ENCODE data around the gene DUSP7.

DUSP7 gene

GRCh38 chr3:52086461-52086860, 30.1 kb upstream of the DUSP7 start:
- no peak for DNase-seq (ENCODE audit: low read depth)

- DNase-seq (ENCODE audit: low read depth): no peak
Observed at GRCh38 chr3:52085681-52086282, 29.4 kb upstream of the DUSP7 start.

GRCh38 chr3:52084954-52085680, 28.7 kb upstream of the DUSP7 start:
- no peak for DNase-seq (ENCODE audit: low read depth)

DNA sequence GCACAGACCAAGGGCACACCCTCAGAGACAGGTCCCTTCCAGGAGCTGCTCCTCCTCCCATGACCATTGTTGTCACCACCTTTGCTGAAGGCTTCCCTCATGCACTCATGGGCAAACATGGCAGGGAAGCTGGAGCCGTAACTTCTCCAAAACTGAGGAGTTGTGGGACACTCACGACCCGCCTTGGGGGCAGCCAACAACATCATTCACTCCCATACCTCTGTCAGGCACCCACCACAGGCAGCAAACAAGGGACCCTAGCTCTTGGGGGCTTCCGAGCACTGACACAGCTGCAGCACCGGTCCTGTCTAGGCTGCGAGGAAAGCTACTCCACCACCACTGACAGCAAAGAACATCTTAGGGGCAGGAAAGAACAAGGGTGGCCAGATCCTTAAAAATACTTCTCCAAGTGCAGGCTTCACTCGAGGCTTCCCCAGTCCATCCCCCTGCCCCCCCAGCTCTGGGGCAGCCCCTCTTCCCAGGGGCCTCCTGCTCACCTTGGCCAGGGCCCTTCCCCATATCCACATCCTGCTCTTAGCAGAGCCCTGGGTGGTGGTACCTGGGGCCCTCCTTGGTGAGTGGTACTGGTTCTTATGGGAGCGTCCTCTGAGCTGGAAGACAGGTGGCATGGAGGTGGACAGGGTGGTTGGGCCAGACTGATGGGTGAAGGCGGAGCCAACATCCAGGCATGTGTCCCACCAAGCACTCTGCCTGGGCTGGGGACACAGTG, 28.0 kb upstream of the DUSP7 start:
- no peak for DNase-seq (ENCODE audit: low read depth)

DNA sequence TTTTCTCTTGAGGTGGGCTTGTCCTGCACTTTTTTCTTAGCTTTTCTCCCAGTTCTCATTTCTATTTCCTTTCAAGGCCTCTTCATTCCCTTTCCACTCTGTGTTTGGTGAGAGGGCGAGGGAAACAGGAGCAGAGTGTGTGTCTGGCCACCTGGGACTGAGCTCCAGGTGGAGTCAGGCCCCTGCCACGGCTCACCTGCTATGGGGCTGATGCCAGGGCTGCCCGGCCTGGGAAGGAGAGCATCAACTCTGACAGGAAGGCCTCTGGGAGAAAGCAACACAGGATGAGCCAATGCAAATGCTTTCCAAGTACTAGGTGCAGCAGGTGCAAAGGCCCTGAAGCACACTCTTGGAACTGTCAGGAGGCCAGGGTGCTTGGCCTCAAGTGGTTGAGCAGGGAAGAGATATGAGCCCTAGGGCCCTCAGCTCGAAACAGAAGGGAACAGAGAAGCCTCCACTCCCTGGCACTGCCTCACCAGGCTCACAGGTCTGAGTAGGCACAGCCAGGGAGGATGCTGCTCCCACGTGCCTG, 27.3 kb upstream of the DUSP7 start:
- no peak for DNase-seq (ENCODE audit: low read depth)

GRCh38 chr3:52082951-52083350, 26.6 kb upstream of the DUSP7 start:
- no peak for DNase-seq (ENCODE audit: low read depth)

DNA sequence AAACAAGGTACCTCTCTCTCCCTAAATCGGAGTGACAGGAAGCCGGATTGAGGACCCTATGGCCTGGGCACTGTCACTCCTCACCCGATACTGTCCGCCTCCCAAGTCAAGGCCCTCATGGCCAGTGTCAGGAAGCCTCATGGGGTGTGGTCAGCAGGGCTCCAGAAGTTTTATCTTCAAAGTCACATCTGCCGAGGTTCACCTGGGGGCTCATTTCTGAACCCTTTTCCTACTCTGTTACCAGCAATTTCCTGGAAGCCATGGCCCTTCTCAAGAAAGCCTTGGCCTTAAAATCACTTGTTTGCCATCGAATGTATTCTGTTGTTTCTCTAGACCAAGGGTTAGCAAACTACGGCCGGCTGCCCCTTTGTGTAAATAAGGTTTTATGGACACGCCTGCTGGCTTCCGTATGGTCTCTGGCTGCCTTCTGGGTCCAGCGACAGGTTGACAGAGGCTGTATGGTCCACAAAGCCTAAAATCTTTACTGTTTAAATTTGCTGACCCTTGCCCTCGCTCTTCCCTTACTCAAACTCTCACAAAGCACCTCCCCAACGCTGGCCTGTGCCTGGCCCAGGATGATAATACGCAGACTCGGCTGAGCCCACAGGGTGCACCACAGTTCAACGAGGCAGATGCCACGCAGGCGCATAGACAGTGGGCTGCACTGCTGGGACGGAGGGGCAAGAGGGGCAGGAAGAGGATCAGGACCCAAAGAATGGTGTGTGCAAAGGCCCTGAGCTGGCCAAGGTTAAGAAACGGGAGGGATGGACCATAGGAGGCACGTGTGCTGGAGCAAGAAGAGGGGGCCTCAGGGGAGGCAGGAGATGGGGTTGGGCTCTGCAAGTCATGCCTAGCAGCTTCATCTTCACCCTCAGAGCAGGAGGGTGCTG, 24.7 kb upstream of the DUSP7 start:
- no peak for DNase-seq (ENCODE audit: low read depth)

DNA sequence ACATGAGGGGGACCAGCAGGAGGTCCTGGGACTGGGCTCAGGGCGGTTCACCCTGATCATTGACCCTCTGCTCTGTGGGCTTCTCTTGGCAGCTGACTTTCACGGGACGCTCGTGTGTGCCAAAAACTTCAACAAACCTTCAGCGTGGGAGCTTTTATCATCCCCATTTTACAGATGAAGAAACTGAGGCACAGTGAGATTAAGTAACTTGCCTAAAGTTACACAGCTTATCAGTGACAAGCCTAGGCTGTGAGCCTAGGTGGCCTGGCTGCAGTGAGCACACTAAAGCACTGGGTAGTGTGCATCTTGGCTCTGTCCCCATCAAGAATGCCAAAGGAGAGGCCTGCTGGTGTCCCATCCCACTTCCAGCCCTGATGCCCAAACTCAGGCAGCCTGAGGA, 23.6 kb upstream of the DUSP7 start:
- no peak for DNase-seq (ENCODE audit: low read depth)

DNA sequence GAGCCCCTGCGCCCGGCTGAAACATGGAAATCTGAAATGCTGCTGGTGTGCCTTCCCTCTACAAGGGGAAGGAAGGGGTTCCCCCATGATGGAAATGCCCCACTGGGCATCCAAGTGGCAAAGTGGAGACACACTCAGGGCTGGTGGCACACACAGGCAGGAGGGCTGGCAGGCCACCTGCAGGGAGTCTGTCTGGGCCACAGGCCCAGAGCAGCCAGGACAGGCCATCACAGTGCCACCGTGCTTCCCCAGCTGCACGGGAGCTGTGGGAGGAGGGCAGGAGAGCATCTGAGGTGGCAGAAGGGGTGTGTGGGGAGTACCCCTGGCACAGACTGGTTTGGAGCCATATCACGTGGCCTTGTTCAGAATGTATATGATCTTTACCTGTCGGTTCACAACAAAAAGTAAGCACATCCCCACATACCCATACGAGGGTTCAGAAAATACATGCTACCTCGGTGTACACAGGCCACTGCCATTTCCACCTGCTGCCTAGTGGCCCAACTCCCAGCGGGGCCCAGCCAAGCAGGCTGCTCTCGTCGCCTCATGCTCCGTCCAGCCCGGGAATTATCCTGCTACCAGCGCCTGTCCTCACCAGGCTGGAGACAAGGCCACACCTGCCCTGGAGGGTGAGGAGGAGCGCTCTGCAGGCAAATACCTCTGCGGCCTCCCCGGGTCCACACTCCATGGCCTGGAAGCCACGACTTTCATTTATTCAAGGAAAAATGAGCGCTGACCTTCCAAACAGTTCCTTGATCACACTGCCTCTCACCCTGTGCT, 22.6 kb upstream of the DUSP7 start:
- no peak for DNase-seq (ENCODE audit: low read depth)

- no peak for DNase-seq (ENCODE audit: low read depth)
Observed at GRCh38 chr3:52077925-52078324, 21.6 kb upstream of the DUSP7 start.

DNA sequence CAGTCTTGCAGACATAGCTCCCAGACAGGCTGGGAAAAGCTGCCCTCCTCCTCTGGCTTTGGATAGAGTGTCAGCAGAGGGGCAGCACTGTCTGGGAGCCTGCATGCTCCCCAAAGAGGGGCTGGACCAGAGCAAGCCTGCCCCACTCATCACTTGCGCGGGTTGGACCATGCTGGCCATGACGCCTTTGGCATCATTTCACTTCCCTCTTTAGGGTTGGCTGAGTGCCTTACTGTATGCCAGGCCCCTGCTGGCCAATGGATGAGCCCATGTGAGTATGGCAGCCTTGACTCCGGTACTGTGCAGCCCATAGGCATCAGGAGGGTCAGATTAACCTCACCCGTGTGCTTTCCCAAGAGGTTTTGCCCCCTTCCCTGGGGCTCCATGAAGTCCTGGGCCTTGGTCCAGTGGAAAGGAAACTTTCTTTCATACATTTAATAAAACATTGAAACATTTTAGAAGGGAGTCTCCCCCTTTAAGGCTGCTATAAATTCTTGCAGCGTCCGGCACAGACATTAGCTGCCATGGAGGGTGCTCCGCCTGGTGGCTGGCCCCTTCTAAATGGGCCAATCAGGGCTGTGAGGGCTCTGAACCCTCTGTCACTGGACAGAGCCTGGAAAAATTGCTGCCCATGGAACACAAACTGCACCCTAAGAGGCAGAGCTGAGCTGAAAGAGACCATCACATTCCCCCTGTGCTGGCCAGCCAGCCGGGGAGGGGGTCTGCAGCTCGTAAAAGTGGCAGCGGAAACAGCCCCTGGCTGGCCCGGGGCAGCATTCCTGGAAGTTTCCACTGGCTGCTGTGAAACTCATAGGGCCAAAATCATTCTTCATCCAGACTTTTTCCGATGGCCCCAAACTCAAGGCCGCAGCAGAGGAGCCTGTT, 20.8 kb upstream of the DUSP7 start:
- DNase-seq (ENCODE audit: low read depth): no peak

- no peak for DNase-seq (ENCODE audit: low read depth)
Observed at GRCh38 chr3:52073490-52073889, 17.1 kb upstream of the DUSP7 start.

DNA sequence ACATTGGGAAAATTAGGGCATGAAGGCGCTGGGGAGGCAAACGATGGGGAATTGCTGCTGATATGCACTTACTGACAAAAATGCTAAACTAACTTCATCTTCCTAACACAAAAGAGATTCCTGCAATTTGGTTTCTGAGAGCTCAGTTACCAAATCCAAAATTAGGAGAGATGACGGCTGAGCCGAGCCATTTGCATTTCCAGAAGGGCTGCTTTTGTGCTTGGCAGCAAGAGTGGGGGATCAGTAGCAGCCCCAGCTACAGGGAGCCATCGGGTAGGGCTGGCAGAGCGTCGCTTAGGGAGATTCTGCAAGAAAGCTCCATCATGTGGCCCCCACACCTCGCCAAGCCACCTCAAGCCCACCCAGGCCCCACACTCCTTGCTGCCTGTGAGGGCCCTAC, 16.1 kb upstream of the DUSP7 start:
- DNase-seq (ENCODE audit: low read depth): no peak

DNA sequence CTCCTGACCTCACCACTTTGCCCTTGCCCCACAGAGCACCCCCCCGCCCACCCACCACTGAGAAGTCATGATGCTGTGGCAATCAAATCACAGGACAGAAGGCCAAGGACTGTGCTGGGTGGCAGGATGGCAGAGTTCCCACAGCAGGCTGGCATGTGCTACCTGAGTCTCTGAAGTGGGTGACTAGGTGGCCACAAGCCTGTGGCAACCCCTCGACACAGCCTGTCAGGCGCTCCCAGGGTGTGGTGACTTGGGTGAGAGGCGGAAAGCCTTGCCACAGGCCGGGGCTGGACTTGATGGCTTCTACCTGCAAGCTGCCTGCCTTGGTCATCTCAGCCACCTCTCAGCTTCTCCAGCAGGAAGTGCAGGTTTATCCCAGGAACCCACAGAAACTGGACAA, 15.6 kb upstream of the DUSP7 start:
- DNase-seq (ENCODE audit: low read depth): no peak

GRCh38 chr3:52070724-52071621, 14.6 kb upstream of the DUSP7 start:
- no peak for DNase-seq (ENCODE audit: low read depth)

GRCh38 chr3:52069855-52070254, 13.5 kb upstream of the DUSP7 start:
- no peak for DNase-seq (ENCODE audit: low read depth)

- DNase-seq (ENCODE audit: low read depth): no peak
Observed at GRCh38 chr3:52069135-52069534, 12.8 kb upstream of the DUSP7 start.

DNA sequence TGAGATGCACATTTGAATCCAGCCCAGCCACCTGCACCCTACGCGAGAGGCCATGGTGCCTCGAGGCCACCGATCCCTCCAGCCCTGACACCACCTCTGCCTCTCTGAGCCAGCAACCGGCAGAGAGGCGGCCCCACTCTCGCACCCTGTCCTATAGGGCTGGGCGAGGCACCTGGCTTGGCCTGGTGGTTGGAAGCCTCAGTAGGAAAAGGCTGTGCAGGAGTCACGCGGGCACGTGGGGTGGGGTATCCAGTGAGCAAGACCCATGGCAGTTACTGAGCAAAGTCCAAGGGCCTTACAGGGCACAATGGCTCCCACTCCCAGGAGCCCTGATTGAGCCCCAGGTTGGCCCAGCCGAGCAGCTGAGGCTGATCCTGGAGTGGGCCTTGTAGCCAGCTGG, 12.4 kb upstream of the DUSP7 start:
- no peak for DNase-seq (ENCODE audit: low read depth)

- DNase-seq (ENCODE audit: low read depth): no peak
Observed at GRCh38 chr3:52068055-52068571, 11.7 kb upstream of the DUSP7 start.
